Measurements from ENCODE around the gene ARAP1. TPM values are rescaled to one million over a fixed set of nuclear protein-coding genes. Genes with fewer than 3 reads are reported as not detected.

The ARAP1 gene
- total and polyA plus RNA-seq, 7 donors: 31.9 to 135 (median 61.5) TPM

DNA sequence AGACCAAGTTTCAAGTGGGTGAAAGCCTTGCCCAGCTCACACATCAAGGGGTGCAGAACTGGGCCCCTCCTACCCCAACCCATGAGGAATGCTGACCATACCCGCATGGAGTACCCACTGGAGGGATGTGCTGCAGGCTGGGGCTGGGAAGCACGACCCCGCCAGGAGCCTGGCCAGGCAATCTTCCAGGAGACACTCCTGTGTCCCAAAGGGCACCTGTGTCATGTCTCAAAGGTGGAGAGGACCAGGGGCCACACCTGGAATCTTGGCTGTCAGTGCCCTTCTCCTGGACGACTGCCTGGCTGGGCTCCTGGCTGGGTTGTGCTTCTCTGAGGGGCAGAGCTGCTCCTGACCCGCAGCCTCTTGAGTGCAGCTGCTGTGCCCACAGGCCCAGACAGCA lies 6.7 kb downstream of the ARAP1 start:
- 55 to 87% methylated on average over 5 of the region's 5 CpGs for WGBS, 2 donors
- intact Hi-C loops (cut with DNase I): no loop called here
- peaks cover 0 to 46% (median 25%) of the 10 kb centered on the region in 4 donors for H3K4me1 ChIP-seq

GRCh38 chr11:72744474-72744873 lies 7.7 kb downstream of the ARAP1 start:
- no peak overlapping the region for H3K4me3 ChIP-seq
- peaks cover 0 to 43% (median 29%) of the 10 kb centered on the region in 4 donors for H3K4me1 ChIP-seq
- no peaks in the 10 kb centered on the region for H3K27me3 ChIP-seq
- H3K36me3 ChIP-seq: no peaks in the 10 kb centered on the region
- 76 to 88% methylated on average over 6 of the region's 6 CpGs for WGBS, 2 donors
- DNase-seq: no peak
- H3K27ac ChIP-seq: no peak overlapping the region
- no peak for TF ChIP-seq POLR2A (IDR thresholded peaks at IDR 0.05)
- TF ChIP-seq, protein P1, sequence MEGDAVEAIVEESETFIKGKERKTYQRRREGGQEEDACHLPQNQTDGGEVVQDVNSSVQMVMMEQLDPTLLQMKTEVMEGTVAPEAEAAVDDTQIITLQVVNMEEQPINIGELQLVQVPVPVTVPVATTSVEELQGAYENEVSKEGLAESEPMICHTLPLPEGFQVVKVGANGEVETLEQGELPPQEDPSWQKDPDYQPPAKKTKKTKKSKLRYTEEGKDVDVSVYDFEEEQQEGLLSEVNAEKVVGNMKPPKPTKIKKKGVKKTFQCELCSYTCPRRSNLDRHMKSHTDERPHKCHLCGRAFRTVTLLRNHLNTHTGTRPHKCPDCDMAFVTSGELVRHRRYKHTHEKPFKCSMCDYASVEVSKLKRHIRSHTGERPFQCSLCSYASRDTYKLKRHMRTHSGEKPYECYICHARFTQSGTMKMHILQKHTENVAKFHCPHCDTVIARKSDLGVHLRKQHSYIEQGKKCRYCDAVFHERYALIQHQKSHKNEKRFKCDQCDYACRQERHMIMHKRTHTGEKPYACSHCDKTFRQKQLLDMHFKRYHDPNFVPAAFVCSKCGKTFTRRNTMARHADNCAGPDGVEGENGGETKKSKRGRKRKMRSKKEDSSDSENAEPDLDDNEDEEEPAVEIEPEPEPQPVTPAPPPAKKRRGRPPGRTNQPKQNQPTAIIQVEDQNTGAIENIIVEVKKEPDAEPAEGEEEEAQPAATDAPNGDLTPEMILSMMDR (IDR thresholded peaks at IDR 0.05): no peak
- no peak for TF ChIP-seq POLR2AphosphoS5 (IDR thresholded peaks at IDR 0.05)
- TF ChIP-seq EP300 (IDR thresholded peaks at IDR 0.05): no peak
- no peaks in the 10 kb centered on the region for H3K9me3 ChIP-seq
- intact Hi-C loops (cut with DNase I): no loop called here

More for the DNA sequence above, 6.7 kb downstream of the ARAP1 start:
- no peak overlapping the region for H3K4me3 ChIP-seq
- H3K27me3 ChIP-seq: no peaks in the 10 kb centered on the region
- no peak for DNase-seq
- no peaks in the 10 kb centered on the region for H3K9me3 ChIP-seq
- TF ChIP-seq POLR2AphosphoS5 (IDR thresholded peaks at IDR 0.05): no peak
- H3K36me3 ChIP-seq: no peaks in the 10 kb centered on the region
- no peak overlapping the region for H3K27ac ChIP-seq

DNA sequence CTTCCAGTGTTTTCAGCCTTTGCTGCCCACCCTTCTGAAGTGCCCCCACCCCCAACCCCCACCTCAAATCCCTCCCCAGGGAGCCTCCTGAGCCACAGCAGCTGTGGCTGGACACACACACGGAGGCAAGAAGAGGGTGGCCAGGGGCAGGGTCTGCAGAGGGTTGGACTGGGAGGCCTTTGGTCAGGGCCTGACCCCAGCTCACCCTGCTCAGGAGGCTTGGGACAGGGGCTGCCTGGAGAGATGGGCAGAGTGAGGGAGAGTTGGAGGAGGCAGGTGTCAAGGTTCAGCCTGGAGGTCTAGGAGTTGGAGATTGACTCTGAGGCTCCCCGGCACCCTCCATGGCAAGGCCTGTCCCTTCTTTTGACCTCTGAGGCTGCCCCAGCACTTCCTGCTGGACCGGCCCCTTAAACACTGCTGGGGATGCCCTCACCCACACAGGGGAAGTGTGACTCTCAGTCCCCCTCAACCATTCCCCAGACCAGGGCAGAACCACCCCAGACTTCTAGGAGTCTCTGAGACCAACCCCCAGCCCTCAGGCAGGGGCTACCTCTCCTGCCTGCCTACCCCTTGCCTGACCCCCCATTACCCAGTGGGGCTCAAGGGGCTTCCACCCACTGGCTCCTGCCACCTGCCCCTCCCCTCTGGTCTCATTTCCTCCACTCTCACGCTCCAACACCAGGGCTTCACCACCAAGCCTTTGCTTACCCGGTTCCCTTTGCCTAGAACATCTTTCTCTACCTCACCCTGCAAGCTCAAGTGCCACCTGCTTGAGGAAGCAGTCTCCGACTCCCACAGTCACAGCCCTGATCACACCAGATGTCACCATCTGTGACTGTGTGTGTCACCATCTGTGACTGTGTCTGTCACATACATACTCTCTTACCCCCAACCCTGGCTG lies 8.6 kb downstream of the ARAP1 start:
- Histone ChIP-seq H3K27ac (peak overlapping the region in 1 of 4 donors; percentile 14), H3K4me1 (peaks cover 0 to 36% (median 34%) of the 10 kb centered on the region in 4 donors), H3K27me3 (no peaks in the 10 kb centered on the region), H3K36me3 (no peaks in the 10 kb centered on the region), H3K4me3 (no peak overlapping the region), H3K9me3 (no peaks in the 10 kb centered on the region)
- TF ChIP-seq EP300 (IDR thresholded peaks at IDR 0.05): no peak
- TF ChIP-seq POLR2A (IDR thresholded peaks at IDR 0.05): no peak
- no peak for TF ChIP-seq POLR2AphosphoS5 (IDR thresholded peaks at IDR 0.05)
- TF ChIP-seq, protein P1 (IDR thresholded peaks at IDR 0.05): no peak
- intact Hi-C loops (cut with DNase I): no loop called here
- DNase-seq: no peak
- 64 to 88% methylated on average over 6 of the region's 6 CpGs for WGBS, 2 donors

- peaks cover 0 to 38% (median 35%) of the 10 kb centered on the region in 4 donors for H3K4me1 ChIP-seq
- DNase-seq: no peak
- no peaks in the 10 kb centered on the region for H3K27me3 ChIP-seq
- no peak for TF ChIP-seq POLR2AphosphoS5 (IDR thresholded peaks at IDR 0.05)
- no peak for TF ChIP-seq POLR2A (IDR thresholded peaks at IDR 0.05)
- TF ChIP-seq EP300 (IDR thresholded peaks at IDR 0.05): no peak
- TF ChIP-seq, protein P1 (IDR thresholded peaks at IDR 0.05): no peak
- no peaks in the 10 kb centered on the region for H3K36me3 ChIP-seq
- H3K9me3 ChIP-seq: no peaks in the 10 kb centered on the region
- 90% methylated on average over 7 of the region's 7 CpGs for WGBS, 2 donors
- H3K4me3 ChIP-seq: no peak overlapping the region
- intact Hi-C loops (cut with DNase I): no loop called here
- H3K27ac ChIP-seq: peak overlapping the region in 3 of 4 donors; percentile 14 to 42 (median 20)
Measured at GRCh38 chr11:72742513-72743320, 9.5 kb downstream of the ARAP1 start.

Measured in sigmoid colon (tissue), 7 donors.